ENCODE results near the gene MLF2. TPM values are rescaled to one million over a fixed set of nuclear protein-coding genes. Genes with fewer than 3 reads are reported as not detected.

The MLF2 gene
- total and polyA plus RNA-seq, 2 of the 13 experiments (the other 11 are each of a cell fraction or from before 2014, with no cell fraction given) = 88.1 to 167 TPM

DNA sequence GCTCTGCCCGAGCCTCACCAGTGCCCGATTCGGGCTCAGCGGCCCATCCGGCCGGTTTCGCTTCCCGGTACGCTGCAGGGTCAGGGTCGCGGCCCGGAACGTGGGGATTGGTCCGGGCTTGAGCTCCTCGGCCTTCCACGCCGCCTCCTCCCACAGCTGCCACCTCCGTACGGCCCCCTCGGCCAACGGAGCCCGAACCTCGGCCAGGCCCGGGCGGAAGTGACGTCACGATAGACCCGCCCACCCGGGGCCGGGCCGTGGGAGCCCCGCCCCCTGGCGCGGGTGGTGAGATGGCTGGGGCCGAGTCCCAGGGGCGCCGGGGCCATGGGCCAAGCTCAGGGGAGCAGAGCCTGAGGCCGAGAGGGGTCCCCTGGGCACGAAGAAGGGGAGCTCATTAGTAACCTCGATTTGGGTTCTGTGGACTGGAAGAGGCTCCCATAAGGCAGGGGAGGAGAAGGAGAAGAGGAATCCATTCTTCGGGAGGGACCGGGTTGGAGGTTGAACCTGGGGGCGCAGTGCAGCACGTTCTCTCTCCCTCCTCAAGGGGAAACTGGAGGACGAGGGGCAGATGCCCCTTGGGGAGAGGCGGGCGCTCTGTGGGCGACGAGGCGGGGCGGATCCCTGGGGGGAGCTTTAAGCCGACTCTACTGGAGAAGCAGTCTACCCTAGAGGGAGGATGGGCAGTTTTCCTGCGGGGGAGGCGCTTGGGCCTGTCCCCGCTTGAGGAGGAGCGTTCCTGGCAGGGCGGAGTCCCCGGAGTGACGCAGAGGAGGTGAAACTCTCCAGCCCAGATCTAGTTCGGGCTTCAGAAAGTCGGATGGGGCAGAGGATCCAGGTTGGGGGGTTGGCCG is at the start of gene MLF2 (continued):
- TF ChIP-seq HBP1 (CRISPR knock-in tag; IDR thresholded peaks at IDR 0.05; ENCODE audit: low read depth) (no peak), TMF1 (CRISPR knock-in tag; IDR thresholded peaks at IDR 0.05; ENCODE audit: low read depth) (peak; percentile 53; the same call in 1 of the 2 replicates), CREBL2 (CRISPR knock-in tag; IDR thresholded peaks at IDR 0.05; ENCODE audit: borderline replicate concordance) (peak; percentile 46; the same call in 1 of the 2 replicates), PAWR (CRISPR knock-in tag; IDR thresholded peaks at IDR 0.05; ENCODE audit: borderline replicate concordance) (no peak; the same call in 1 of the 2 replicates), ZNF629 (CRISPR knock-in tag; conservative IDR thresholded peaks at IDR 0.05) (peak; percentile 89), MAF1 (CRISPR knock-in tag; IDR thresholded peaks at IDR 0.05; ENCODE audit: borderline replicate concordance) (peak; percentile 32; the same call in 1 of the 2 replicates), SUZ12 (IDR thresholded peaks at IDR 0.05; ENCODE audit: low read depth, low read length) (0 out of 2 replicates have a peak, but pooled peaks have one; percentile 2), HMG20B (CRISPR knock-in tag; conservative IDR thresholded peaks at IDR 0.05) (peak; percentile 60), SSRP1 (CRISPR knock-in tag; IDR thresholded peaks at IDR 0.05) (no peak; the same call in 1 of the 2 replicates), POGZ (CRISPR knock-in tag; IDR thresholded peaks at IDR 0.05) (peak; percentile 28), ZNF501 (CRISPR knock-in tag; IDR thresholded peaks at IDR 0.05) (peak; percentile 94)
- TF ChIP-seq, protein P1, sequence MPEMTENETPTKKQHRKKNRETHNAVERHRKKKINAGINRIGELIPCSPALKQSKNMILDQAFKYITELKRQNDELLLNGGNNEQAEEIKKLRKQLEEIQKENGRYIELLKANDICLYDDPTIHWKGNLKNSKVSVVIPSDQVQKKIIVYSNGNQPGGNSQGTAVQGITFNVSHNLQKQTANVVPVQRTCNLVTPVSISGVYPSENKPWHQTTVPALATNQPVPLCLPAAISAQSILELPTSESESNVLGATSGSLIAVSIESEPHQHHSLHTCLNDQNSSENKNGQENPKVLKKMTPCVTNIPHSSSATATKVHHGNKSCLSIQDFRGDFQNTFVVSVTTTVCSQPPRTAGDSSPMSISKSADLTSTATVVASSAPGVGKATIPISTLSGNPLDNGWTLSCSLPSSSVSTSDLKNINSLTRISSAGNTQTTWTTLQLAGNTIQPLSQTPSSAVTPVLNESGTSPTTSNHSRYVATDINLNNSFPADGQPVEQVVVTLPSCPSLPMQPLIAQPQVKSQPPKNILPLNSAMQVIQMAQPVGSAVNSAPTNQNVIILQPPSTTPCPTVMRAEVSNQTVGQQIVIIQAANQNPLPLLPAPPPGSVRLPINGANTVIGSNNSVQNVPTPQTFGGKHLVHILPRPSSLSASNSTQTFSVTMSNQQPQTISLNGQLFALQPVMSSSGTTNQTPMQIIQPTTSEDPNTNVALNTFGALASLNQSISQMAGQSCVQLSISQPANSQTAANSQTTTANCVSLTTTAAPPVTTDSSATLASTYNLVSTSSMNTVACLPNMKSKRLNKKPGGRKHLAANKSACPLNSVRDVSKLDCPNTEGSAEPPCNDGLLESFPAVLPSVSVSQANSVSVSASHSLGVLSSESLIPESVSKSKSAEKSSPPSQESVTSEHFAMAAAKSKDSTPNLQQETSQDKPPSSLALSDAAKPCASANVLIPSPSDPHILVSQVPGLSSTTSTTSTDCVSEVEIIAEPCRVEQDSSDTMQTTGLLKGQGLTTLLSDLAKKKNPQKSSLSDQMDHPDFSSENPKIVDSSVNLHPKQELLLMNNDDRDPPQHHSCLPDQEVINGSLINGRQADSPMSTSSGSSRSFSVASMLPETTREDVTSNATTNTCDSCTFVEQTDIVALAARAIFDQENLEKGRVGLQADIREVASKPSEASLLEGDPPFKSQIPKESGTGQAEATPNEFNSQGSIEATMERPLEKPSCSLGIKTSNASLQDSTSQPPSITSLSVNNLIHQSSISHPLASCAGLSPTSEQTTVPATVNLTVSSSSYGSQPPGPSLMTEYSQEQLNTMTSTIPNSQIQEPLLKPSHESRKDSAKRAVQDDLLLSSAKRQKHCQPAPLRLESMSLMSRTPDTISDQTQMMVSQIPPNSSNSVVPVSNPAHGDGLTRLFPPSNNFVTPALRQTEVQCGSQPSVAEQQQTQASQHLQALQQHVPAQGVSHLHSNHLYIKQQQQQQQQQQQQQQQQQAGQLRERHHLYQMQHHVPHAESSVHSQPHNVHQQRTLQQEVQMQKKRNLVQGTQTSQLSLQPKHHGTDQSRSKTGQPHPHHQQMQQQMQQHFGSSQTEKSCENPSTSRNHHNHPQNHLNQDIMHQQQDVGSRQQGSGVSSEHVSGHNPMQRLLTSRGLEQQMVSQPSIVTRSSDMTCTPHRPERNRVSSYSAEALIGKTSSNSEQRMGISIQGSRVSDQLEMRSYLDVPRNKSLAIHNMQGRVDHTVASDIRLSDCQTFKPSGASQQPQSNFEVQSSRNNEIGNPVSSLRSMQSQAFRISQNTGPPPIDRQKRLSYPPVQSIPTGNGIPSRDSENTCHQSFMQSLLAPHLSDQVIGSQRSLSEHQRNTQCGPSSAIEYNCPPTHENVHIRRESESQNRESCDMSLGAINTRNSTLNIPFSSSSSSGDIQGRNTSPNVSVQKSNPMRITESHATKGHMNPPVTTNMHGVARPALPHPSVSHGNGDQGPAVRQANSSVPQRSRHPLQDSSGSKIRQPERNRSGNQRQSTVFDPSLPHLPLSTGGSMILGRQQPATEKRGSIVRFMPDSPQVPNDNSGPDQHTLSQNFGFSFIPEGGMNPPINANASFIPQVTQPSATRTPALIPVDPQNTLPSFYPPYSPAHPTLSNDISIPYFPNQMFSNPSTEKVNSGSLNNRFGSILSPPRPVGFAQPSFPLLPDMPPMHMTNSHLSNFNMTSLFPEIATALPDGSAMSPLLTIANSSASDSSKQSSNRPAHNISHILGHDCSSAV (CRISPR knock-in tag; IDR thresholded peaks at IDR 0.05; ENCODE audit: borderline replicate concordance) = no peak
- TF ChIP-seq, protein P2, sequence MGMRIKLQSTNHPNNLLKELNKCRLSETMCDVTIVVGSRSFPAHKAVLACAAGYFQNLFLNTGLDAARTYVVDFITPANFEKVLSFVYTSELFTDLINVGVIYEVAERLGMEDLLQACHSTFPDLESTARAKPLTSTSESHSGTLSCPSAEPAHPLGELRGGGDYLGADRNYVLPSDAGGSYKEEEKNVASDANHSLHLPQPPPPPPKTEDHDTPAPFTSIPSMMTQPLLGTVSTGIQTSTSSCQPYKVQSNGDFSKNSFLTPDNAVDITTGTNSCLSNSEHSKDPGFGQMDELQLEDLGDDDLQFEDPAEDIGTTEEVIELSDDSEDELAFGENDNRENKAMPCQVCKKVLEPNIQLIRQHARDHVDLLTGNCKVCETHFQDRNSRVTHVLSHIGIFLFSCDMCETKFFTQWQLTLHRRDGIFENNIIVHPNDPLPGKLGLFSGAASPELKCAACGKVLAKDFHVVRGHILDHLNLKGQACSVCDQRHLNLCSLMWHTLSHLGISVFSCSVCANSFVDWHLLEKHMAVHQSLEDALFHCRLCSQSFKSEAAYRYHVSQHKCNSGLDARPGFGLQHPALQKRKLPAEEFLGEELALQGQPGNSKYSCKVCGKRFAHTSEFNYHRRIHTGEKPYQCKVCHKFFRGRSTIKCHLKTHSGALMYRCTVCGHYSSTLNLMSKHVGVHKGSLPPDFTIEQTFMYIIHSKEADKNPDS (CRISPR knock-in tag; IDR thresholded peaks at IDR 0.05) = peak; percentile 51; the same call in 1 of the 2 replicates
